HepG2 (cell line): ENCODE results near the gene BCAS4. TPM values are rescaled to one million over a fixed set of nuclear protein-coding genes. Genes with fewer than 3 reads are reported as not detected.

Experiments
- ARID5B ChIP-seq: IDR thresholded peaks from 2 replicates; pipeline ENCODE4 v1.4.0; 2020; ENCODE audit warnings: mild to moderate bottlenecking, missing genetic modification reagents
- CEBPB ChIP-seq: IDR thresholded peaks from 2 replicates; pipeline ENCODE4 v1.6.1; 2011; ENCODE audit warnings: low read depth, low read length, improper control_type of control experiment, borderline replicate concordance
- CREM ChIP-seq, 2 experiments: sonication (generic) in 1 of 2; formaldehyde crosslinking in 1 of 2; IDR thresholded peaks; 2 replicates each; pipeline versions ENCODE4 v1.4.0 to v1.6.1; 2016 to 2020; ENCODE audit warnings: antibody characterized with exemption in 1 of 2, mild to moderate bottlenecking in 1 of 2, missing genetic modification reagents in 1 of 2
- ELF3 ChIP-seq: IDR thresholded peaks from 2 replicates; pipeline ENCODE4 v1.6.1; 2016; ENCODE audit warnings: missing genetic modification reagents, missing compliant biosample characterization
- ERF ChIP-seq: IDR thresholded peaks from 2 replicates; pipeline ENCODE4 v1.6.1; 2018; ENCODE audit warnings: missing biosample characterization, missing genetic modification reagents
- FUBP1 ChIP-seq: sonication (generic); formaldehyde crosslinking; IDR thresholded peaks from 2 replicates; pipeline ENCODE4 v1.5.1; 2020; ENCODE audit warnings: missing genetic modification reagents, mild to moderate bottlenecking, borderline replicate concordance
- GTF3A ChIP-seq: sonication (generic); formaldehyde crosslinking; conservative IDR thresholded peaks from 2 replicates; pipeline ENCODE4 v1.4.0; 2020; ENCODE audit warnings: mild to moderate bottlenecking, missing genetic modification reagents
- HNF4G ChIP-seq, 2 experiments: sonication (generic) in 1 of 2; formaldehyde crosslinking in 1 of 2; IDR thresholded peaks; 2 replicates each; pipeline versions ENCODE4 v1.4.0 to v1.6.1; 2011 to 2020; ENCODE audit warnings: borderline replicate concordance in 2 of 2, low read depth in 2 of 2, mild to moderate bottlenecking in 2 of 2, low read length in 1 of 2, missing genetic modification reagents in 1 of 2, moderate library complexity in 1 of 2
- MIXL1 ChIP-seq: IDR thresholded peaks from 2 replicates; pipeline ENCODE4 v1.6.1; 2016
- PAWR ChIP-seq: sonication (generic); formaldehyde crosslinking; IDR thresholded peaks from 2 replicates; pipeline ENCODE4 v1.4.0; 2020; ENCODE audit warnings: missing genetic modification reagents, mild to moderate bottlenecking, borderline replicate concordance
- SALL1 ChIP-seq: sonication (generic); formaldehyde crosslinking; IDR thresholded peaks from 2 replicates; pipeline ENCODE4 v1.8.0; 2022; ENCODE audit warnings: mild to moderate bottlenecking, missing genetic modification reagents
- SMAD3 ChIP-seq: sonication (generic); formaldehyde crosslinking; IDR thresholded peaks from 2 replicates; pipeline ENCODE4 v1.4.0; 2020; ENCODE audit warnings: missing genetic modification reagents
- TEF ChIP-seq: sonication (generic); formaldehyde crosslinking; IDR thresholded peaks from 2 replicates; pipeline ENCODE4 v1.5.0; 2020; ENCODE audit warnings: missing genetic modification reagents
- UBTF ChIP-seq: sonication (generic); formaldehyde crosslinking; IDR thresholded peaks from 2 replicates; pipeline ENCODE4 v1.4.0; 2020; ENCODE audit warnings: mild to moderate bottlenecking, missing genetic modification reagents
- ZNF17 ChIP-seq: sonication (generic); formaldehyde crosslinking; IDR thresholded peaks from 2 replicates; pipeline ENCODE4 v1.5.0; 2020; ENCODE audit warnings: mild to moderate bottlenecking, missing genetic modification reagents
- ZNF772 ChIP-seq: sonication (generic); formaldehyde crosslinking; IDR thresholded peaks from 2 replicates; pipeline ENCODE4 v1.5.0; 2020; ENCODE audit warnings: mild to moderate bottlenecking, missing genetic modification reagents
- polyA plus RNA-seq, 8 experiments: library from polyadenylated mRNA; depleted of rRNA in 3 of 8; stranded (reverse) in 7 of 8; unstranded in 1 of 8; fragments of >200 nt; fragmentation: Illumina TruSeq in 4 of 8; extraction: Trizol in 4 of 8; gene quantifications; 2 replicates each; pipeline versions ENCODE4 v1.2.1 to v1.2.3, GENCODE V29; 2011 to 2016; ENCODE audit warnings: low read depth in 4 of 8, missing spikeins in 1 of 8, mixed read lengths in 1 of 8; ENCODE audit not compliant: insufficient read depth in 1 of 8
- total RNA-seq, 5 experiments: library from RNA; depleted of rRNA; stranded (reverse); fragments of >200 nt; fragmentation: Illumina TruSeq; extraction: Trizol; gene quantifications; 2 replicates each; pipeline ENCODE4 v1.2.3, GENCODE V29; 2016; ENCODE audit warnings: low read depth in 1 of 5

The BCAS4 gene
- total and polyA plus RNA-seq, 2 of the 13 experiments (the other 11 are each of a cell fraction or from before 2014, with no cell fraction given): 7.2 to 8.0 TPM

GRCh38 chr20:50788045-50788991 is 6.5 kb upstream of the BCAS4 start (continued):
- TF ChIP-seq FUBP1 (CRISPR knock-in tag): no peak
- TF ChIP-seq SALL1 (CRISPR knock-in tag): no peak
- peak; percentile 69; the same call in 1 of the 2 replicates for TF ChIP-seq CEBPB
- TF ChIP-seq GTF3A (CRISPR knock-in tag): no peak
- TF ChIP-seq ERF (CRISPR knock-in tag): peak; percentile 14; the same call in 1 of the 2 replicates
- peak; percentile 56; the same call in 1 of the 2 replicates for TF ChIP-seq ZNF772 (CRISPR knock-in tag)
- peak; percentile 56; the same call in 1 of the 2 replicates for TF ChIP-seq SMAD3 (CRISPR knock-in tag)
- TF ChIP-seq ARID5B (CRISPR knock-in tag): peak; percentile 73
- peak; percentile 48; the same call in 1 of the 2 replicates for TF ChIP-seq CREM (IDR thresholded peaks at IDR 0.05)
- TF ChIP-seq CREM (CRISPR knock-in tag; IDR thresholded peaks at IDR 0.05): no peak
- no peak for TF ChIP-seq ZNF17 (CRISPR knock-in tag)
- peak; percentile 64; the same call in 1 of the 2 replicates for TF ChIP-seq TEF
- peak; percentile 81 for TF ChIP-seq HNF4G (IDR thresholded peaks at IDR 0.05; ENCODE audit: borderline replicate concordance, low read depth, low read length)
- TF ChIP-seq HNF4G (CRISPR knock-in tag; IDR thresholded peaks at IDR 0.05; ENCODE audit: borderline replicate concordance, low read depth): no peak; the same call in 1 of the 2 replicates
- TF ChIP-seq PAWR (CRISPR knock-in tag): no peak
- TF ChIP-seq UBTF (CRISPR knock-in tag): 0 out of 2 replicates have a peak, but pooled peaks have one; percentile 18
- no peak for TF ChIP-seq ELF3 (CRISPR knock-in tag)
- TF ChIP-seq MIXL1 (CRISPR knock-in tag): peak; percentile 82
